Measurements from ENCODE around the gene CDK4. TPM values are rescaled to one million over a fixed set of nuclear protein-coding genes. Genes with fewer than 3 reads are reported as not detected.

Gene CDK4
- total and polyA plus RNA-seq, 2 of the 4 experiments (the other 2 are of a cell fraction), result 261 to 297 TPM

GRCh38 chr12:57735198-57735855 is 16.8 kb downstream of the CDK4 start:
- Histone ChIP-seq H3K4me2 (ENCODE audit: low read depth, low read length) (no peak overlapping the region), H3K4ac (ENCODE audit: low read depth, low read length) (no peak overlapping the region), H2BK120ac (ENCODE audit: low read depth, low read length) (no peak overlapping the region), H4K5ac (ENCODE audit: low read depth, low read length) (no peak overlapping the region), H2BK15ac (ENCODE audit: low read depth, low read length) (no peak overlapping the region), H3K18ac (ENCODE audit: low read depth, low read length) (no peak overlapping the region), H3K56ac (ENCODE audit: extremely low read depth, insufficient read depth, low read length) (no peak overlapping the region), H3K23ac (ENCODE audit: low read depth, low read length) (peak overlapping the region; percentile 75; the same call in 1 of the 2 replicates), H3K4me1 (ENCODE audit: control insufficient read depth, insufficient read depth, low read length) (0 out of 2 replicates have a peak, but pooled peaks cover 3% of the 10 kb centered on the region), H3K14ac (replicated peaks; ENCODE audit: low read depth, low read length) (no peak overlapping the region), H2AK5ac (ENCODE audit: low read depth, low read length) (no peak overlapping the region), H3K27ac (ENCODE audit: insufficient read depth, low read length) (no peak overlapping the region), H4K91ac (ENCODE audit: insufficient read depth, low read depth, low read length) (no peak overlapping the region), H2AK9ac (replicated peaks; ENCODE audit: low read depth, low read length, poor library complexity) (peak overlapping the region; percentile 67), H3K79me1 (ENCODE audit: low read depth in 1 of 2, low read length in 2 of 2) (no peaks in the 10 kb centered on the region), H3K27me3 (ENCODE audit: control insufficient read depth, insufficient read depth, low read length) (peaks cover 89% of the 10 kb centered on the region), H3K9me1 (ENCODE audit: insufficient read depth, low read length) (no peaks in the 10 kb centered on the region), H2BK20ac (ENCODE audit: low read depth, low read length) (no peak overlapping the region), H4K20me1 (ENCODE audit: insufficient read depth, low read length) (0 out of 2 replicates have a peak, but pooled peaks cover 10% of the 10 kb centered on the region), H3K36me3 (ENCODE audit: control insufficient read depth, insufficient read depth, low read length) (no peaks in the 10 kb centered on the region), H2BK5ac (ENCODE audit: low read depth, low read length, poor library complexity, severe bottlenecking) (no peak overlapping the region), H3K9ac (ENCODE audit: low read depth, low read length) (no peak overlapping the region), H3K4me3 (ENCODE audit: insufficient read depth, low read depth, low read length) (no peak overlapping the region), H4K8ac (ENCODE audit: low read depth in 2 of 2, low read length in 2 of 2) (no peak overlapping the region), H3K9me3 (ENCODE audit: control insufficient read depth, insufficient read depth, low read length) (peaks cover 2% of the 10 kb centered on the region; the same call in 1 of the 2 replicates), H2AFZ (replicated peaks; ENCODE audit: low read length, poor library complexity) (peak overlapping the region; percentile 79)
- BruUV-seq (replicated peaks), result no TSS peak
- no peak for DNase-seq
- intact Hi-C loops (cut with micrococcal nuclease) (loop anchor here (5.0 kb wide), 1 partner anchor 153 kb away; no protein-coding TSS in a partner anchor), in situ Hi-C loops (cut with MboI; ENCODE audit: low sequenced_read_pairs) (loop anchor here (10.0 kb wide), 1 partner anchor 151 kb away; no protein-coding TSS in a partner anchor), dilution Hi-C loops (cut with HindIII; ENCODE audit: low sequenced_read_pairs, unreplicated experiment) (no loop called here)
- CTCF ChIA-PET, result interaction anchor here (1.9 kb wide), 1 partner anchor 10 kb away, joined by 6 read pairs; the partner anchor contains the start of gene TSPAN31
- no peak; the same call in 1 of the 2 replicates for ATAC-seq (ENCODE audit: low read depth)
- WGBS, 2 experiments (ENCODE audit: extremely low coverage in 2 of 2, insufficient read length in 1 of 2), result no CpG with 5 or more reads among the region's 8 CpGs
- POLR2A ChIA-PET (ENCODE audit: unreplicated experiment), result interaction anchor here (1.2 kb wide), 1 partner anchor 9 kb away, joined by 3 read pairs; no protein-coding TSS in a partner anchor
- TF ChIP-seq MAZ (IDR thresholded peaks at IDR 0.05; ENCODE audit: borderline replicate concordance, low read depth, low read length), result no peak
- TF ChIP-seq RCOR1 (IDR thresholded peaks at IDR 0.05; ENCODE audit: insufficient replicate concordance, low read length), result no peak
- TF ChIP-seq RAD21 (IDR thresholded peaks at IDR 0.05; ENCODE audit: low read length), result no peak
- TF ChIP-seq, protein P1, sequence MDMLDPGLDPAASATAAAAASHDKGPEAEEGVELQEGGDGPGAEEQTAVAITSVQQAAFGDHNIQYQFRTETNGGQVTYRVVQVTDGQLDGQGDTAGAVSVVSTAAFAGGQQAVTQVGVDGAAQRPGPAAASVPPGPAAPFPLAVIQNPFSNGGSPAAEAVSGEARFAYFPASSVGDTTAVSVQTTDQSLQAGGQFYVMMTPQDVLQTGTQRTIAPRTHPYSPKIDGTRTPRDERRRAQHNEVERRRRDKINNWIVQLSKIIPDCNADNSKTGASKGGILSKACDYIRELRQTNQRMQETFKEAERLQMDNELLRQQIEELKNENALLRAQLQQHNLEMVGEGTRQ (IDR thresholded peaks at IDR 0.05; ENCODE audit: low read depth, low read length), result no peak
- TF ChIP-seq BHLHE40 (IDR thresholded peaks at IDR 0.05; ENCODE audit: low read depth, low read length), result no peak
- TF ChIP-seq FOS (IDR thresholded peaks at IDR 0.05; ENCODE audit: low read depth, low read length), result no peak
- TF ChIP-seq MAFK (IDR thresholded peaks at IDR 0.05; ENCODE audit: low read depth, low read length), result no peak
- TF ChIP-seq ELK1 (IDR thresholded peaks at IDR 0.05; ENCODE audit: borderline replicate concordance, low read depth, low read length), result no peak
- no peak for TF ChIP-seq POLR2A (IDR thresholded peaks at IDR 0.05; ENCODE audit: low read depth, low read length)
- TF ChIP-seq NFE2L2 (IDR thresholded peaks at IDR 0.05; ENCODE audit: low read depth, low read length), result no peak
- TF ChIP-seq, protein P2, sequence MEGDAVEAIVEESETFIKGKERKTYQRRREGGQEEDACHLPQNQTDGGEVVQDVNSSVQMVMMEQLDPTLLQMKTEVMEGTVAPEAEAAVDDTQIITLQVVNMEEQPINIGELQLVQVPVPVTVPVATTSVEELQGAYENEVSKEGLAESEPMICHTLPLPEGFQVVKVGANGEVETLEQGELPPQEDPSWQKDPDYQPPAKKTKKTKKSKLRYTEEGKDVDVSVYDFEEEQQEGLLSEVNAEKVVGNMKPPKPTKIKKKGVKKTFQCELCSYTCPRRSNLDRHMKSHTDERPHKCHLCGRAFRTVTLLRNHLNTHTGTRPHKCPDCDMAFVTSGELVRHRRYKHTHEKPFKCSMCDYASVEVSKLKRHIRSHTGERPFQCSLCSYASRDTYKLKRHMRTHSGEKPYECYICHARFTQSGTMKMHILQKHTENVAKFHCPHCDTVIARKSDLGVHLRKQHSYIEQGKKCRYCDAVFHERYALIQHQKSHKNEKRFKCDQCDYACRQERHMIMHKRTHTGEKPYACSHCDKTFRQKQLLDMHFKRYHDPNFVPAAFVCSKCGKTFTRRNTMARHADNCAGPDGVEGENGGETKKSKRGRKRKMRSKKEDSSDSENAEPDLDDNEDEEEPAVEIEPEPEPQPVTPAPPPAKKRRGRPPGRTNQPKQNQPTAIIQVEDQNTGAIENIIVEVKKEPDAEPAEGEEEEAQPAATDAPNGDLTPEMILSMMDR (conservative IDR thresholded peaks at IDR 0.05; ENCODE audit: low read depth, low read length), result no peak
- TF ChIP-seq SMC3 (IDR thresholded peaks at IDR 0.05; ENCODE audit: low read depth, low read length), result no peak
- no peak for TF ChIP-seq CHD1 (IDR thresholded peaks at IDR 0.05; ENCODE audit: low read depth, low read length)
- TF ChIP-seq RFX5 (IDR thresholded peaks at IDR 0.05; ENCODE audit: low read depth, low read length), result no peak
- no peak for TF ChIP-seq MXI1 (IDR thresholded peaks at IDR 0.05; ENCODE audit: borderline replicate concordance, low read depth, low read length)

Measured in IMR-90 (cell line).